Large intestine (tissue), 3 donors: ENCODE measurements around the gene TRHDE. TPM values are rescaled to one million over a fixed set of nuclear protein-coding genes. Genes with fewer than 3 reads are reported as not detected.
"Not testable (repeated sequence)": the region's sequence is repeated elsewhere in the genome, so short reads cannot be mapped to it uniquely, and the experiment has no call there.

Experiments used
- DNase-seq, 2 donors: peaks; one replicate each; pipeline versions ENCODE4 v3.0.0 to v3.0.0-alpha.2; 2013
- H3K27ac ChIP-seq: one replicate; pipeline ENCODE4 v1.5.1; 2013; ENCODE audit warnings: low read length
- H3K27me3 ChIP-seq: 2 replicates; pipeline ENCODE4 v1.6.1; 2013; ENCODE audit warnings: low read length; ENCODE audit not compliant: control insufficient read depth, insufficient read depth
- H3K36me3 ChIP-seq: 2 replicates; pipeline ENCODE4 v1.6.1; 2013; ENCODE audit warnings: low read length; ENCODE audit not compliant: control insufficient read depth, insufficient read depth
- H3K4me1 ChIP-seq: one replicate; pipeline ENCODE4 v1.6.1; 2013; ENCODE audit warnings: low read length; ENCODE audit not compliant: control insufficient read depth, insufficient read depth
- H3K4me3 ChIP-seq: one replicate; pipeline ENCODE4 v1.5.1; 2013; ENCODE audit warnings: low read length
- H3K9me3 ChIP-seq: one replicate; pipeline ENCODE4 v1.6.1; 2013; ENCODE audit warnings: mild to moderate bottlenecking, low read depth, low read length, moderate library complexity; ENCODE audit not compliant: control insufficient read depth
- WGBS: methylation state at CpG from one replicate; pipeline ENCODE4 v1.1.5; 2013; ENCODE audit warnings: low lambda C conversion rate; ENCODE audit not compliant: insufficient coverage; 5-methylcytosine and 5-hydroxymethylcytosine counted together
- polyA plus RNA-seq: library from polyadenylated mRNA; unstranded; fragments of 120-200 nt; gene quantifications from one replicate; pipeline ENCODE4 v1.2.1, GENCODE V29; 2013

TRHDE gene
- polyA plus RNA-seq, 1 donor, result 14.2 TPM

DNA sequence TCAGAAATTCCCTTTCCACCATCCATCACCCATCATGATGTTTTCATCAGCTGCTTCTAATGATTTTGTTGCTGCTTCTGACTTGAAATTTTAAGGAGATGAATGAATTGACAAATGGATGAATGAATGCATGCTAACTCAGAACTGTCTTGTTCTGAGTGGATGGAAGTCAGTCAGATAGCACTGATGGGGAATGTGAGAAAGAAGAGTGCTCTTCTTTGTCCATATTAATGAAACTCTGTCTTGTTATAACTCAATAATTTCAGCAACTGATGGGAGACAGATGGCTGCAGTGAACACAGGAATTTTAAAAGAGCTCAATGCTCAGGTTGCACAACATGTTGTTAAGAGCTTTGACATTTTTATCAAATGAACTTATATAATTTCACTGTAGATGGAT lies 422.0 kb downstream of the TRHDE start:
- Histone ChIP-seq H3K36me3 (no peaks in the 10 kb centered on the region), H3K4me1 (no peaks in the 10 kb centered on the region), H3K4me3 (no peak overlapping the region), H3K9me3 (no peaks in the 10 kb centered on the region), H3K27me3 (no peaks in the 10 kb centered on the region), H3K27ac (no peak overlapping the region)
- DNase-seq, result no peak

DNA sequence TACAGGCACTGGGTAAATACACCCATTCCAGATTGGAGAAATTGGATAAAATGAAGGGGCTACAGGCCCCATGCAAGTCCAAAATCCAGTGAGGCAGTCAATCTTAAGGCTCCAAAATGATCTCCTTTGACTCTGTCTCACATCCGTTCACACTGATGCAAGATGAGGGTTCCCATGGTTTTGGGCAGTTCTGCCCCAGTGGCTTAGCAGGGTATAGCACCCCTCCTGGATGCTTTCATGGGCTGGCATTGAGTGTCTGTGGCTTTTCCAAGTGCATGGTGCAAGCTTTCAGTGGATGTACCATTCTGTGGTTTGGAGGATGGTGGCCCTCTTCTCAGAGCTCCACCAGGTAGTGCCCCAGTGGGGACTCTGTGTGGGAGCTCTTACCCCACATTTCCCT lies 427.2 kb downstream of the TRHDE start:
- no peak overlapping the region for H3K4me3 ChIP-seq
- no peak for DNase-seq
- no peaks in the 10 kb centered on the region for H3K4me1 ChIP-seq
- H3K27ac ChIP-seq, result no peak overlapping the region
- H3K36me3 ChIP-seq, result no peaks in the 10 kb centered on the region
- WGBS, result no CpG with 5 or more reads among the region's 1 CpG
- H3K9me3 ChIP-seq, result no peaks in the 10 kb centered on the region
- H3K27me3 ChIP-seq, result no peaks in the 10 kb centered on the region

DNA sequence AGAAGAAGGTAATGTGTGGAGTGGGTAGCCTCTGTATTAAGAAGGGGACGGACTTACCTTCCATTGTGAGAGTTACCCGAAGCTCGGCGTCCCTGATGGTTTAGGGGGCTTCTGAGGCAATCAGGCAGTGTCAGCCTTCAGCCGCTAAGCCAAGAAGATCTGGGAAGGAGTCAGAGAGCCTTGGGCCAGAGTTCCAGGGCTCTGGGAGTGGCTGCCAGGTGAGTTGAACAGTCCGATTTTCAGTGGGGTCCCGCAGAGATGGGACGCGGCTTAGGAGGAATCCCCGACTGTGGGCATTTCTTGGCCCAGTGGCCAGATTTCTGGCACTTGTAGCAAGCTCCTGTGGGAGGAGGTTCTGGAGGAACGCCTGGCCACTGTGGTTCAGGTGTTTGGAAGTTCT lies 439.9 kb downstream of the TRHDE start:
- not testable (repeated sequence) for DNase-seq, H3K27ac ChIP-seq, H3K4me3 ChIP-seq, H3K9me3 ChIP-seq, H3K36me3 ChIP-seq, H3K4me1 ChIP-seq, H3K27me3 ChIP-seq
- no CpG with 5 or more reads among the region's 11 CpGs for WGBS

DNA sequence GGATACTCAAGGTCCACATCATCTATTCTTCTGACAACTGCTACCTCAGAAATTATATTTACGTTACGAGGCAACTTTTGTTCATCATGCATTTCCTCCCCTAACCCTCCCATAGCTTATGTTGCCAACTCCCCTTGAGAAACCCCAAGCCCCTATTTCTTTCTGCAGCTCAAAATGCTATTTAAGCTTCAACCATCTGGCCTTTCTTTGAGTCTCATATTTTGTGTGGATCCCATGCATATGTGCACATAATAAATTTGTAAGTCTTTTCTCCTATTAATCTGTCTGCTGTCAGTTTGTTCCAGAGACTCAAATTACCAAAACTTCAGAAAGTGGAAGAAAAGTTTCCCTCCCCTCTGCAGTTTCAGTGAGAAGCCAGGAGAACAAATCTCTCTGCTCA lies 444.1 kb downstream of the TRHDE start:
- 100% methylated on average over 2 of the region's 2 CpGs for WGBS
- Histone ChIP-seq H3K4me1 (no peaks in the 10 kb centered on the region), H3K27ac (no peak overlapping the region), H3K36me3 (no peaks in the 10 kb centered on the region), H3K27me3 (no peaks in the 10 kb centered on the region), H3K9me3 (no peaks in the 10 kb centered on the region), H3K4me3 (no peak overlapping the region)
- no peak for DNase-seq

DNA sequence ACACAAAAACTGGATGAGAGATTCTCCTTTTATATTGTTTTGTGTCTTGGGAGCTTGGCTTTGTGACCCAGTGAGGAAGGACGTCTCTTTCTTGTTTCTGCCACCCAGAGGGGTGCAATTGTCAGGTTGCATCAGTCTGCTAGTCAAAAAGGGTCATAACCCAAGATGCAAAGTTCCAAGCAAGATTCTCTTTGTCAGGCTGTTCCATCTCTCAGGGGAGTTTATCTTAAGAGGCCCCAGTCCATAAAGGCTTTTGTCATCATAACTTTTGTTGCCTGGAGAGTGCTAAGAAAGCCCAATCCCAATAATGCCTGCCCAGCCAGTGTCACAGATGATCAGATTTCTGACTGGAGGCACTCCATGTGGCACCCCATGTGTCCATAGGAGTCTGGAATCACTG lies 444.9 kb downstream of the TRHDE start:
- no CpG with 5 or more reads among the region's 1 CpG for WGBS

More for the DNA sequence above, 444.9 kb downstream of the TRHDE start:
- Histone ChIP-seq H3K9me3 (no peaks in the 10 kb centered on the region), H3K36me3 (no peaks in the 10 kb centered on the region), H3K27me3 (no peaks in the 10 kb centered on the region), H3K4me3 (no peak overlapping the region), H3K4me1 (no peaks in the 10 kb centered on the region), H3K27ac (no peak overlapping the region)
- no peak for DNase-seq
